NCI-H345 treated with DMSO at 0.1 percent for 48 hours (cell line): ENCODE results near the gene F11R.
A peak's percentile ranks its signal among the peaks of the same experiment; 100 is the strongest.
"Not testable (repeated sequence)": the region's sequence is repeated elsewhere in the genome, so short reads cannot be mapped to it uniquely, and the experiment has no call there.

Source experiments
- DNase-seq: peaks from one replicate; lab custom pipeline; 2025; ENCODE audit not compliant: unreplicated experiment; lab: John Stamatoyannopoulos, UW

Gene F11R

DNA sequence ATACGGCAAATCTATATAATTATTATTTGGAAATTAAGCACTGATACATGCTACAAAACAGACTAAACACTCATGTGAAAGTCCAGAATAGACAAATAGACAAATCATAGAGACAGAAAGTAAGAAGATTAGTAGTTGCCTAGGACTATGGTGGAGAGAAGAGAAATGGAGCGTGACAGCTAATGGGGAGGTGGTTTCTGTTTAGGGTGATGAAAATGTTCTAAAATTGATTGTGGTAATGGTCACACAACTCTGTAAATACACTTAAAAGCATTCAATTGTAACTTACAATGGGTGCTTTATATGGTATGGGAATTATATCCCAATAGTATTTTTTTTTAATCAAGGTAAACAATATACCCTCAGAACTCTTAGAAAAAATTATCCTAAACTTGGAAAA, 45.9 kb downstream of the F11R start:
- no peak for DNase-seq

DNA sequence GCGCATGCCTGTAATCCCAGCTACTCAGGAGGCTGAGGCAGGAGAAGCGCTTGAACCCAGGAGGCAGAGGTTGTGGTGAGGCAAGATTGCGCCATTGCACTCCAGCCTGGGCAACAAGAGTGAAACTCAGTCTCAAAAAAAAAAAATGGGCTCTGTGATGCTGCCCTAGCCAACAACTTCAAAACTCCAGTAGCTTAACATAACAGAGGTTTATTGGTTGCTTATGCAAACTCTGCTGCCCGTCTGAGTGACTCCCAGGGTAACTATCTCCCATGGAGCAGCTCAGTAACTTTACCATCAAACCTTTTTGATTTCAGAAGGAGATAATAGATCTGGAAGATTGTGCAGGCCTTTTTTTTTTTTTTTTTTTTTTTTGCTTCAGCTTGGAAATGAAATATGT, 47.5 kb downstream of the F11R start:
- no peak for DNase-seq

DNA sequence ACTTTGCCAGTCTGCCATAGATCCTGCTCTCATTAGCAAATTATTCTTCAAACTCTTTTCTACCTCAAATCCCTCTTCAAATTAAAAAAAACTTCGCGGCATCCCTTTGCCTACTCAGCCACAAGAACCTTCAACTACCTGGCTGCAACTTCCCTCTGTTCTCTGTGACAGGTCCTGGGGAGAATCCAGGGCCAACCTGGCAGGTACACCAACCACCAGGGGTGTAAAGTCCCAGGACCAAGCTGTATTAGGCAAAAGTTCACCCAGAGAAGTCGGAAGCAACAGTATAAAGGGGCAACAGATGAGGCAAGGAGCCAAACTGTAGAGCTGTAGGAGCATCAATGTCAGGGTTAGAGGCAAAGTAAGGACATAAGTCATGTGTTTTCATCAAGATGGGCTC, 48.0 kb downstream of the F11R start:
- DNase-seq: no peak

DNA sequence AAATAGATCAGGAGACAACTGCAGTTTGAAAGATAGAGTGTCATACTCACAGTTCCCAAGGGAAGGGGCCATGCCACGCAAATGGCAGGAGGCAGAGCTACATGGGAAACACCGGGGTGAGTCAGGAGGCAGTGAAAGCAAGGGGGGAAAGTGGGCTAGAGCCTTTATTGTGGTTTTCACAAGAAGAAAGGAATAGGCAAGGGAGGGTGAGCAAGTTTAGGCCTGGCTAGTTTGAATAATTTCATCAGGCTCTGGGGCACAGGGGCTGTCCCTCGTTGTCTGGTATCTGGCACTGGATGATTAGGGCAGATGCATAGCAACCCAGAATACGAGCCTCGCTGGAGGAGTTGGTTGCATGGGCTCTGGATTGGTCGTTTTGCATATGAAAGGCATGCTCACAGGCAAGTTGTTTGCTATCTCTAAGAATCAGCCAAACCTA, 49.3 kb downstream of the F11R start:
- no peak for DNase-seq

DNA sequence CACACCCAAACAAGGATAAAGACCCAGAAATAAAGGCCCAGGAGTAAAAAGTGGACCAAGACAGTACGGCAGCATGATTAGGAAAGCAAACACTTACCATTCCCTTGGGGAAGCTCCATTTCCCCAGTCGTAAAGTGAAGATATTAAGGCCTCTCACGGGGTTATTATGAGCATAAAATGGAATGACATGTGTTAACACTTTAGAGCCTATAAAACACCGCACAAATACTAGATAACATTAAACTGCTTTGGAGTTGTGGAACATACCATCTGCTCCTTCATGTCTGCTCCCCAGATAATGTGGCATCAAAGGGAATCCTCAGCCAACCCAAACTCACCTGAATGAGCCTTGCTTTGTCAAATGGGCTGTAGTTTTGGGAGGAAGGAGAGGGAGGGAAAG, 57.4 kb downstream of the F11R start:
- no peak for DNase-seq

DNA sequence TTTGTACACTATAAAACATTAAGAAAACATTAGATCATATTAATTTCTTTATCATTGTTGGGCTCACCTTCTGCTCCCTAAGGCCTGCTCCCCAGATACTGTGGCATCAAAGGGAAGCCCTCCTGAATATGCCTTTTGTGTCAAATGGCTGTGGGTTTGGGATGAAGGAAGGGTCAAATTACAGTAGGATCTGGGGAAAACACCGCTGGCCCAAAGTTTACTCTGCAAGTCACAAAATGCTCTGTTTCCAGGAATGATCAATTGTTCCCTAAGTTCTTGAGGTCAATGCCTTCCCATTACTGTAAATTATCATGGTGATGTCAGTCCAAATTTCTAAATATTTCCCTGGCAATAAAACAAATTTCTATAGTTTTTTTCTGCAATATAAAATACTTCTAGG, 59.5 kb downstream of the F11R start:
- no peak for DNase-seq

DNA sequence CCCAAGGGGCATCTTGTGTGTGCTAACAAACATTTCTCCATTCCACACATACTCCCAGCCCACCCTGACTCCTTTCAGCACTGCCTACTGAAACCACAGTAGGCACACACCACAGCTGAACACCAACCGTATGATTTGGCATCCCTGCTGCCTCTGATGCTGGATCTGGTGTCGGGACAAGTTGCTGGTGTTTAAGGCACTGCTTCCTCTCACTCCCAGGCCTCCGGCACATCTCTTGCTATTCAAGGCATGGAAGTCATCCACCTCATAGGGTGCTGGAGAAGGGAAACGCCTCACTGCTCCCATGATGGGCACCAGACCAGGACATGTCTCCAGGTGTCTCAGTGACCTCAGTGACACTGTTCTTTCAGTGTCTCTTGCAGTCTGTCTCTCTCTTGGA, 64.0 kb downstream of the F11R start:
- DNase-seq: no peak

DNA sequence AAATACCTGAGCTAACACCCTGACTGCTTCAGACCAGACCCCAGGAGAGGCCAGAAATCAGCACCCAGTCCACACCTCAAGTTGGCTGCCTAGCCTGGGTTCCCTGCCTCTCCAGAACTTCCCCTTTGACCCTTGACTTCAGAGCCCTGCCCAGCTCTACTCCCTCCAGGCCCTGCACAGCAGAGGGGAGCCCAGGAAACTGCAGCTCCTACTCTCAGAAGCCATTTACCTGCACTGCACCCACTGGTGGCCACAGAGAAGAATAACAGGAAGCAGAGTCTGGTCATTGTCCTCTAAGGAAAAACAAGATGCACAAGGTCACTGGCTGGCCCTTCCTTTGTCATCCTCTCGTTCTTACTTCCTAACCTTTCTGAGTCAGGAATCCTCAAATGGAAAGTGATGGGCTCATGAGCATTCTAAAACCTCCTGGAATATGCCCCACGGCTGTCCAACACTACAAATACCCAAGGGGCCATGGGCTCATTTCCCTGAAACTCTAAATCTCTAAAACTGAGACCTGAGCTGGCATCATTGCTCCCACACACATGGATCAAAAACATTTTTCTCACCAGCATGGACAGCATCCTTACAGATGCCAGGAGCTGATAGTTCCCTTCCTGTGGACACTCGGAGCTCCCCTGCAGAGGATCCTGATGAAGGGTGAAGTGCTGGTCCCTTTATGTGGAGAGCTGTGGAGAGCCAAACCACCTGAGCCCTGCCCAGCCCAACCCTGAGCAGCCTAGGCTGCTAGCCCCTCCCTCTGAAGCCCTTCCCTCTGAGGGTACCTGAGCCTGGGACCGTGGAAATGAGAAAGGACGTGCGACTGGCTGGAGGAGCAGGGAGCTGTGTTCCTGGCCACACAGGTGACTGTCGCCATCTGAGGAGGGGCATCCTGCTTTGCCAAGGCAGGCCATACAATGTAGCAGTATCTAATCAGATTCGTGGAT, 66.5 kb downstream of the F11R start, which contains the start of gene ITLN2:
Gene ITLN2, minus strand, starts transcription at position 652 of the 947 bp plus-strand sequence. Its CDS starts 68 bp downstream, at position 584.
- peak; percentile 31 for DNase-seq

DNA sequence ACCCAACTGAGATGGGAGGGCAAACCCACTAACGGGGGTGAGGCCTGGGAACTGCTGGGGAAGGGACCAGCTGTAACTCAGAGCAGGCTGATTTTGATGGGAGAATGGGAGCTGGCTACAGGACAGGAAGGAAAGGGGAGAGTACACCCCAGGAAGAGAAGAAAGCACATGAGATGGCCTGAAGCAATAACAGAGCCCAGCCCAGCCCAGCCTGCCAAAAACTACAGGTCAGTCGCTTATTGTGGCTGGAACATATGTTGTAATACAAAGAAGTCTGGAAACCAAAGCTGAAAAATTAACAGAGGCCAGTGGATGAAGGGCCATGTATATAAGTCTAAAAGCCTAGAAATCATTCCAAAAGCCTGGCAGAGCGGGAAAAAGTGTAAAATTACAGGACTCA, 67.9 kb downstream of the F11R start:
- no peak for DNase-seq

DNA sequence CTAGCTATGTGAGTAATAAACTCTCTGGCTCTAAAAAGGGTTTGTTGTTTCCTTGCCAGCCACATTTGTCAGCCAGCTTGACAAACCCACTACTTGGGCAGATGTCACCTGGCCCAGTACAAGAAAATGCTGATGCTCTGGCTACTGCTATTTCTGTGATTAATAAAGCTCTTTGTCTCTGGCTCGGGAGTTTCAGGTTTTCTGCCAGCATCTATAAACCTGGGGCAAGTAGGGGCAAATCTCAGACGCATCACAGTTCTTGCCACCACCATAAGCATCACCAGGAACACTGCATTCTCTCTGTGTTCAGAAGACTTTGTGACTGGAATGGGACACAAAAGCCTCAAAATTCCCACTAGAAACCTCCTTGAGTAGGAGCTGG, 68.8 kb downstream of the F11R start:
- no peak for DNase-seq

DNA sequence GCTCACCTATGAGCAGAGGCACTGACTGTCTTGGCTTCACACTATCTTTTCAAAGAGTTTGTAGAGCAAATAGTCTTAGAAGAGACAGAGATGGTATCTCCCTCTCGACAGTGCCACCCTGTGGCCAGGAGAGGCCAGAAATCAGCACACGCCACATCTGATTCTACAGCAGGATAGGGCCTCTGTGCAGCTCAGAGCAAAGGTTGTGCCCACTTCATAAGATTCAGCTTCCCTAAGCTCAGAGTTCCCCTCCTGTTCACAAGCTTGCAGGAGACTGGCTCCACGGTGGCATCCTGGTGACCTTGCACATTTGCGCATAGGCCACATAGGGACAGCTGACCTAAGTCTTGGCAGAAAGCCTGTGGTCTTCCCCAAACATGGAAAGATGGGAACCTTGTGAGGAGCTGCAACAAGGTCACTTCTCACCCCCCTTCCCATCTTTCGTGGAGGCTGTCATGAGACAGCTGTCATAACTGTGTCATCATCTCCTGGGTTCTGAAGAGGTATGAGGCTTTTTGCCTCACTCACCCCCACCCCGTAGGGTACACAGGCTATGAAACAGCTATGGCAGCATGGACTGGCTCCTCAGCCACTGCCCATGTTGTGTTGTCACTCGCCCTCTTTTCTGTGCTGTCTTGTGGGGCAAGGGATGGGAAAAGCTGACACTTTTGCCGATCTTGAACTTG, 69.4 kb downstream of the F11R start:
- DNase-seq: peak; percentile 1

DNA sequence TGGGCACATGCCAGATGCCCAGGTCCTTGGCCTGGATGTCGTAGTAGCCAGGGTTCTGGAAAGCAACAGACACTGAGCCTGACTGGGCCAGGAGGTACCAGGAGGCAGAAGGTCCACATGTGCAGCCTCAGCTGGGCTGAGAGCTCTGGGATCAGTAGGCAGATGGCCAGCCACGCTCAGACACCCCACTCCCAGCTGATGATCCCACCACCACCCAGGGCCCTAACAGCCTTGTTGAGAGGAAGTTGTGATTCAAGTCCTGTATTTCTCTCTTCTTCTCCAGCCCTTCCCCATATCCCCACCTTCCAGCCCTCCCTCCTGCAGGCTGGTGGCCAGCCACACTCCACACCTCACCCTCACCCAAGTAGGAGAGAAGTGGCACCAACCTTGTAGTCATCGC, 70.3 kb downstream of the F11R start:
- no peak for DNase-seq

DNA sequence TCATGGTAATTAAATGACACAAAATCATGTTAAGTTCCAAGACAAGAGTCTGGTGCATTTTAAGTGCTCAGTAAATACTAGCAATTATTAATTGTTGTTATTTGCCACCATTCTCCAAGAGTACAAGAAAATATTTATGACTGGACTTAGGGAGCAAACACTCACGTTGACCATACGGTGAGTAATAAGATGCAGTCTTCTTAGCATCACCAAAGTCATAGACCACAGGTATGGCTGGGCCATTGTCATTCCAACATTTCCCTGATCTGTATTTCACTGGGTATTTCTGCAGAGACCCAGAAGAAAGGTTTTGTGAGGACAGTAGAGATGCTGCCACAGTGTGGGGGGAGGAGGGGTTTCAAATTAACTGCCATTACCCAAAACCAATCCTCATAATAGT, 71.1 kb downstream of the F11R start:
- no peak for DNase-seq

DNA sequence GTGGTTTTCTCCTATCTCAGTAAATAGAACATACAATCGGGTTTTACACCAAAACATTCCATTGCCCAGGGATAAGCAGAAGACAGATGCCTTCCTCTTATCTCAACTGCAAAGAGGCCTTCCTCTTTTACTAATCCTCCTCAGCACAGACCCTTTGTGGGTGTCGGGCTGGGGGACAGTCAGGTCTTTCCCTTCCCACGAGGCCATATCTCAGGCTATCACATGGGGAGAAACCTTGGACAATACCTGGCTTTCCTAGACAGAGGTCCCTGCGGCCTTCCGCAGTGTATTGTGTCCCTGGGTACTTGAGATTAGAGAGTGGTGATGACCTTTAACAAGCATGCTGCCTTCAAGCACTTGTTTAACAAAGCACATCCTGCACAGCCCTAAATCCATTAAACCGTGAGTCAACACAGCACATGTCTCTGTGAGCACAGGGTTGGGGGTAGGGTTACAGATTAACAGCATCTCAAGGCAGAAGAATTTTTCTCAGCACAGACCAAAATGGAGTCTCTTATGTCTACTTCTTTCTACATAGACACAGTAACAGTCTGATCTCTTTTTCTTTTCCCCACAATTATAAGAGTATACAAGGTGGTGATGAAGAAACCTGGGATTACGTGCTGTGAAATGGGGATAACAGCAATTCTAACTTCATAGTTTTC, 71.6 kb downstream of the F11R start:
- DNase-seq: not testable (repeated sequence)

DNA sequence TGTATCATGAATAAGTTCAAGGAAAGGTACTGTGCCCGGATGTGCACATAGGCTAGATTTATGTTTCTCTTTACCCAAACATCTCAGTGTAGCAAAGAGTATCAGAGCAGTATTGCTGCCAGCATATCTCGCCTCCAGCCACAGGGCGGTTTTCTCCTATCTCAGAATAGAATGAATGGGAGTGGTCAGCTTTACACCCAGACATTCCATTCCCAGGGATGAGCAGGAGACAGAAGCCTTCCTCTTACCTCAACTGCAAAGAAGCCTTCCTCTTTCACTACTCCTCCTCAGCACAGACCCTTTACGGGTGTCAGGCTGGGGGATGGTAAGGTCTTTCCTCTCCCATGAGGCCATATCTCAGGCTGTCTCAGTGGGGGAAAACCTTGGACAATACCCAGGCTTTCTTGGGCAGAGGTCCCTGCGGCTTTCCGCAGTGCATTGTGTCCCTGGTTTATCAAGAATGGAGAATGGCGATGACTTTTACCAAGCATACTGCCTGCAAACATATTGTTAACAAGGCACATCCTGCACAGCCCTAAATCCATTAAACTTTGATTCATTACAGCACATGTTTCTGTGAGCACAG, 73.7 kb downstream of the F11R start:
- DNase-seq: not testable (repeated sequence)

DNA sequence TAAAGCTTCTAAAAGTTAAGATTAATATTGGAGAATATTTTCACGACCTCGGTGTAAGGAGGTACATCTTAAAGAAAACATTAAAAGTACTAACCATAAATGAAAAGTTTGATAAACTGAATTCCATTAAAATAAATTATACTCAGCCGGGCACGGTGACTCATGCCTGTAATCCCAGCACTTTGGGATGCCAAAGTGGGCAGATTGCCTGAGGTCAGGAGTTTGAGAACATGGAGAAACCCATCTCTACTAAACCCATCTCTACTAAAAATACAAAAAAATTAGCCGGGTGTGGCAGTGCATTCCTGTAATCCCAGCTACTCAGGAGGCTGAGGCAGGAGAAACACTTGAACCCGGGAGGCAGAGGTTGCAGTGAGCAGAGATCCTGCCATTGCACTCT, 75.1 kb downstream of the F11R start:
- DNase-seq: not testable (repeated sequence)
